PC-9 (cell line): Measurements from ENCODE around the gene PTPN14. TPM values are rescaled to one million over a fixed set of nuclear protein-coding genes. Genes with fewer than 3 reads are reported as not detected.

Source experiments
- BruUV-seq: library from RNA; stranded (reverse); fragments of 400-500 nt; replicated peaks from 2 replicates; lab custom pipeline; 2021; lab: Mats Ljungman, UMichigan
- CTCF ChIA-PET: fragments of 300-600 bp; sonication (Branson Sonifier 250); formaldehyde crosslinking; loops from one replicate; lab custom pipeline; 2022; ENCODE audit warnings: antibody characterized with exemption; lab: Charles Lee
- POLR2A ChIA-PET: fragments of 300-600 bp; sonication (Branson Sonifier 250); formaldehyde crosslinking; loops from one replicate; lab custom pipeline; 2022; ENCODE audit warnings: antibody characterized with exemption; ENCODE audit not compliant: unreplicated experiment; lab: Charles Lee
- DNase-seq, 2 experiments: peaks; one replicate each; pipeline versions ENCODE4 v3.0.0 to v3.0.0-alpha.2; 2015 to 2022; ENCODE audit warnings: mixed read lengths in 1 of 2
- H2AFZ ChIP-seq: fragments of 200-600 bp; sonication (generic); 2 replicates; pipeline ENCODE4 v1.8.1; 2017; ENCODE audit warnings: antibody characterized with exemption
- H3F3A ChIP-seq: fragments of 200-600 bp; sonication (generic); 2 replicates; pipeline ENCODE4 v1.8.1; 2017; ENCODE audit warnings: antibody characterized with exemption, mild to moderate bottlenecking, low read depth; ENCODE audit not compliant: insufficient read depth
- H3K27ac ChIP-seq: fragments of 200-600 bp; sonication (generic); 2 replicates; pipeline ENCODE4 v1.6.1; 2016; ENCODE audit warnings: mixed run types
- H3K27me3 ChIP-seq: fragments of 200-600 bp; sonication (generic); 2 replicates; pipeline ENCODE4 v1.6.1; 2016; ENCODE audit warnings: low read depth, mixed run types; ENCODE audit not compliant: insufficient read depth
- H3K36me3 ChIP-seq: fragments of 200-600 bp; sonication (generic); 2 replicates; pipeline ENCODE4 v1.6.1; 2016; ENCODE audit warnings: low read depth, mixed run types
- H3K4me1 ChIP-seq: fragments of 200-600 bp; sonication (generic); replicated peaks from 2 replicates; pipeline ENCODE4 v1.6.1; 2016; ENCODE audit warnings: mixed run types; ENCODE audit not compliant: insufficient read depth
- H3K4me2 ChIP-seq: fragments of 200-600 bp; sonication (generic); 2 replicates; pipeline ENCODE4 v1.6.1; 2017; ENCODE audit warnings: mixed run types
- H3K4me3 ChIP-seq: fragments of 200-600 bp; sonication (generic); 2 replicates; pipeline ENCODE4 v1.6.1; 2016; ENCODE audit warnings: mixed run types
- H3K79me2 ChIP-seq: fragments of 200-600 bp; sonication (generic); 2 replicates; pipeline ENCODE4 v1.6.1; 2017; ENCODE audit warnings: low read depth, mixed run types
- H3K9me2 ChIP-seq: fragments of 200-600 bp; sonication (generic); 2 replicates; pipeline ENCODE4 v1.8.1; 2017; ENCODE audit warnings: mild to moderate bottlenecking; ENCODE audit not compliant: insufficient read depth
- H3K9me3 ChIP-seq: fragments of 200-600 bp; sonication (generic); 2 replicates; pipeline ENCODE4 v1.8.1; 2016; ENCODE audit warnings: low read depth; ENCODE audit not compliant: insufficient read depth
- H4K20me1 ChIP-seq: fragments of 200-600 bp; sonication (generic); 2 replicates; pipeline ENCODE4 v1.8.1; 2017; ENCODE audit not compliant: insufficient read depth
- CTCF ChIP-seq: fragments of 200-600 bp; sonication (generic); conservative IDR thresholded peaks from 2 replicates; pipeline ENCODE4 v1.6.1; 2017; ENCODE audit warnings: mixed run types, antibody characterized with exemption, mild to moderate bottlenecking, moderate library complexity
- EZH2 ChIP-seq: fragments of 200-600 bp; sonication (generic); IDR thresholded peaks from 2 replicates; pipeline ENCODE4 v1.8.0; 2017; ENCODE audit warnings: antibody characterized with exemption, low read depth
- intact Hi-C: fragments of 100-400 bp; cut with micrococcal nuclease; formaldehyde crosslinking; loops from one replicate; pipeline ENCODE4 v1.10.0; 2022; ENCODE audit not compliant: unreplicated experiment
- total RNA-seq: library from RNA; stranded (reverse); gene quantifications from 2 replicates; pipeline ENCODE4 v1.2.3, GENCODE V29; 2021

The PTPN14 gene
- total RNA-seq, 1 experiment from 2014 or later: 78.9 TPM

GRCh38 chr1:214464445-214465287, 86.7 kb downstream of the PTPN14 start:
- Histone ChIP-seq H3F3A (peaks cover 16% of the 10 kb centered on the region), H3K79me2 (peaks cover 45% of the 10 kb centered on the region), H3K36me3 (no peaks in the 10 kb centered on the region), H3K4me3 (no peak overlapping the region), H3K4me1 (peaks cover 27% of the 10 kb centered on the region), H2AFZ (no peak overlapping the region), H3K9me2 (no peaks in the 10 kb centered on the region), H3K9me3 (no peaks in the 10 kb centered on the region), H3K27me3 (no peaks in the 10 kb centered on the region), H4K20me1 (no peaks in the 10 kb centered on the region), H3K27ac (no peak overlapping the region), H3K4me2 (no peak overlapping the region)
- intact Hi-C loops: no loop called here
- peak in 1 of 2 experiments; percentile 20 for DNase-seq
- no TSS peak for BruUV-seq
- CTCF ChIA-PET: interaction anchor here (0.7 kb wide), 1 partner anchor 133 kb away, joined by 7 read pairs; no protein-coding TSS in a partner anchor
- TF ChIP-seq CTCF (no peak), EZH2 (no peak)
- POLR2A ChIA-PET: no interaction called here

- no peak overlapping the region for H2AFZ ChIP-seq
- no peak overlapping the region for H3K27ac ChIP-seq
- POLR2A ChIA-PET: no interaction called here
- intact Hi-C loops: no loop called here
- no peak overlapping the region for H3K4me3 ChIP-seq
- no peaks in the 10 kb centered on the region for H3K9me3 ChIP-seq
- no peak for DNase-seq
- H3K79me2 ChIP-seq: peaks cover 37% of the 10 kb centered on the region
- TF ChIP-seq CTCF (no peak), EZH2 (no peak)
- no TSS peak for BruUV-seq
- CTCF ChIA-PET: no interaction called here
- no peak overlapping the region for H3K4me2 ChIP-seq
- H3K4me1 ChIP-seq: peaks cover 27% of the 10 kb centered on the region
- no peaks in the 10 kb centered on the region for H3K27me3 ChIP-seq
- peaks cover 16% of the 10 kb centered on the region for H3F3A ChIP-seq
- H3K9me2 ChIP-seq: no peaks in the 10 kb centered on the region
- H4K20me1 ChIP-seq: no peaks in the 10 kb centered on the region
- no peaks in the 10 kb centered on the region for H3K36me3 ChIP-seq
Measured at GRCh38 chr1:214463596-214463995, 87.8 kb downstream of the PTPN14 start.

- Histone ChIP-seq H3K4me1 (peaks cover 20% of the 10 kb centered on the region), H3K9me3 (no peaks in the 10 kb centered on the region), H3K36me3 (no peaks in the 10 kb centered on the region), H2AFZ (no peak overlapping the region), H3K4me2 (no peak overlapping the region), H4K20me1 (no peaks in the 10 kb centered on the region), H3F3A (peaks cover 16% of the 10 kb centered on the region), H3K27me3 (no peaks in the 10 kb centered on the region), H3K4me3 (no peak overlapping the region), H3K9me2 (no peaks in the 10 kb centered on the region), H3K79me2 (peaks cover 31% of the 10 kb centered on the region), H3K27ac (no peak overlapping the region)
- ChIA-PET POLR2A (interaction anchor here (0.5 kb wide), 1 partner anchor 105 kb away, joined by 3 read pairs; no protein-coding TSS in a partner anchor), CTCF (interaction anchor here (0.6 kb wide), 1 partner anchor 31 kb away, joined by 3 read pairs; no protein-coding TSS in a partner anchor)
- TF ChIP-seq EZH2 (no peak), CTCF (no peak)
- BruUV-seq: no TSS peak
- intact Hi-C loops: no loop called here
- DNase-seq: peak in 1 of 2 experiments; percentile 17
Measured at GRCh38 chr1:214462882-214463281, 88.5 kb downstream of the PTPN14 start.
